Limb (tissue), 2 donors: Measurements from ENCODE around the gene DDAH1.
"Not testable (repeated sequence)": the region's sequence is repeated elsewhere in the genome, so short reads cannot be mapped to it uniquely, and the experiment has no call there.

Experiments used
- DNase-seq, 2 donors: peaks; one replicate each; pipeline ENCODE4 v3.0.0-alpha.2; 2016; ENCODE audit errors: extremely low spot score in 2 of 2

Gene DDAH1

GRCh38 chr1:85465099-85465785 is at the start of gene DDAH1:
DDAH1 (minus strand) TSS chr1:85465159; CDS start chr1:85465045, 114 bp downstream.
- DNase-seq = peak in 1 of 2 donors; percentile 82

- not testable (repeated sequence) for DNase-seq
Measured at GRCh38 chr1:85513998-85514397, 49.0 kb upstream of the DDAH1 start.

- no peak for DNase-seq
Measured at GRCh38 chr1:85504417-85504816, 39.5 kb upstream of the DDAH1 start.

- peak in 1 of 2 donors; percentile 34 for DNase-seq
Measured at GRCh38 chr1:85502625-85503083, 37.7 kb upstream of the DDAH1 start.

- DNase-seq = no peak
Measured at GRCh38 chr1:85502171-85502570, 37.2 kb upstream of the DDAH1 start.

- DNase-seq = no peak
Measured at GRCh38 chr1:85501355-85501898, 36.5 kb upstream of the DDAH1 start.

GRCh38 chr1:85496941-85497582 is 32.1 kb upstream of the DDAH1 start:
- DNase-seq = no peak

GRCh38 chr1:85495556-85495955 is 30.6 kb upstream of the DDAH1 start:
- DNase-seq = peak in 1 of 2 donors; percentile 29

GRCh38 chr1:85494904-85495266 is 29.9 kb upstream of the DDAH1 start:
- DNase-seq = peak in 1 of 2 donors; percentile 32

GRCh38 chr1:85494074-85494903 is 29.3 kb upstream of the DDAH1 start:
- DNase-seq = no peak

- no peak for DNase-seq
Measured at GRCh38 chr1:85490270-85490985, 25.5 kb upstream of the DDAH1 start.

GRCh38 chr1:85488126-85488525 is 23.2 kb upstream of the DDAH1 start:
- no peak for DNase-seq

GRCh38 chr1:85485516-85485915 is 20.6 kb upstream of the DDAH1 start:
- no peak for DNase-seq

GRCh38 chr1:85484716-85485115 is 19.8 kb upstream of the DDAH1 start:
- no peak for DNase-seq

GRCh38 chr1:85484264-85484663 is 19.3 kb upstream of the DDAH1 start:
- no peak for DNase-seq

GRCh38 chr1:85481688-85482087 is 16.7 kb upstream of the DDAH1 start:
- no peak for DNase-seq

- no peak for DNase-seq
Measured at GRCh38 chr1:85480566-85480965, 15.6 kb upstream of the DDAH1 start.

- no peak for DNase-seq
Measured at GRCh38 chr1:85479491-85479890, 14.5 kb upstream of the DDAH1 start.

GRCh38 chr1:85478366-85478765 is 13.4 kb upstream of the DDAH1 start:
- no peak for DNase-seq

GRCh38 chr1:85475055-85475454 is 10.1 kb upstream of the DDAH1 start:
- DNase-seq = no peak

- no peak for DNase-seq
Measured at GRCh38 chr1:85473390-85473789, 8.4 kb upstream of the DDAH1 start.
